ENCODE results near the gene PLCB1.
"Not testable (repeated sequence)": the region's sequence is repeated elsewhere in the genome, so short reads cannot be mapped to it uniquely, and the experiment has no call there.

Gene PLCB1

DNA sequence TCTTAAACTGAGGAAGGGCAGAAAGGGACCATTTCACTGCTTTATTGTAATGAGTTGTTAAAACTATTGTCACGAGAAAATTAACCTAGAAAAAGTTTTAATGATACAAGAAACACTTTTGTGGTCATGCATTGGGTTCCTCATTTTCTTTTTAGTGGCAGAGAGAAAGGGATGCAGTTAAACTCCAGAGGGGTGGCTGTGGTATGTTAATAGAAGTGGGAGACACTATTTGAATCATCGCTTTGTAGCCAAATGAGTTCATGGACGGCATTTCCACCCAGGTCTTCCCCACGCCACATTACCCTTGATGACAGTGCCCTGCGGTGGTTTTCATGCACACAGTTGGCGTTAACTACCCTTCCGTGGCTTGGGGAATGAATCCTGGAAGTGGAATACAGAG is 235.6 kb downstream of the PLCB1 start:
- no peak for DNase-seq (ENCODE audit: low read depth, low spot score)

DNA sequence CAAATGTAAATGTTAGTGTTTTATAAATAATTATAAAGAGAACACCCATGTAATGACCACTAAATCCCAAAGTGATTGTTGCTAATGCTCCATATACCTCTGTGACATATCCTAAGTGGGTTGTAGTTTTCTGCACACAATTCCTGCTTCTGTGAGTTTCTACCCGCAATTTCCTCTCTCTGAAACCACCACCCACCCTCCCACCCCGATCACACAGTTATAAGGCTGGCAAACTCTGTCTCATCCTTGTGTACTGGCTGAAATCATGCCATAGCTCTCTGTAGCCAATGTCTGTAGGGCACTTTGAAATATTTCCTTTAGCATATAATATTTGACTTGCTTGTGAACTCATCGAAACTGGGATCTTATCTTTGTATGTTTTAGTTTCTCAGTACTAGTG is 236.6 kb downstream of the PLCB1 start:
- DNase-seq (ENCODE audit: low read depth, low spot score), result no peak

DNA sequence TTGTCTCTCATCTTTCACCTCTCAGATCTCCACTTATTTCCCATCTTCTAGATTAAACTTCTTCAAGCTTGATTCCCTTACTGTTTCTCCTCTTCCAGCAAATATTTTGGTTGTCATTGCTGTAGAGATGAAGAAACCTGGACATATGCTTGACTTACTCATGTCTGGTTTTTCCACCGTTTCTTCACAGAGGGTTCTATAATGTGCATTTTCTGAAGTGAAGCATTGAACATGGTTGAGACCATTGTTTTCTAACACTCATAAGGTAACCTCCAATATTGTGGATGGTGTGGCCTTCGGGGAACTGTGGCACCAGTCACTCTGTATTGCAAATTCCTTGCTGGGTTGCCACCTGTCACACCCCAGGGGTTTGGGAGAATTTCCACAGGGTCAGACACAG is 237.2 kb downstream of the PLCB1 start:
- DNase-seq (ENCODE audit: low read depth, low spot score), result no peak

DNA sequence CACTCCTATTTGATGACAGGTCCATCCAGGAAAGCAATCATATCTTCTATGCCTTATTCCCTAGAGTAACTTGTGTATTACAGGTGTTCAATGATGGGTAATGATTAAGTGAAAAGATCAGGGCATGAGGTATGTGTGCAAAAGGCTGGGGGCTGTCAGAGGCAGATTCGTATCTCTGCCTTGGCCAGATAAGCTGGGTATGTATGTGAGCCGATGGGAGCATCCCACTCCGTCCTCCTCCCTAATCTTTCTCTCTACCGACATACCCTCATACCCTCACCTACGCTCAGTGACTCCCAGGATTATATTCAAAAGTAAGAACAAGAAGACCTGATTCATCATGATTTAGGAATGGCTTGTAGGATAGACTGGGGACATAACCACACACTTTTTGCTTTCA is 238.7 kb downstream of the PLCB1 start:
- no peak for DNase-seq (ENCODE audit: low read depth, low spot score)

DNA sequence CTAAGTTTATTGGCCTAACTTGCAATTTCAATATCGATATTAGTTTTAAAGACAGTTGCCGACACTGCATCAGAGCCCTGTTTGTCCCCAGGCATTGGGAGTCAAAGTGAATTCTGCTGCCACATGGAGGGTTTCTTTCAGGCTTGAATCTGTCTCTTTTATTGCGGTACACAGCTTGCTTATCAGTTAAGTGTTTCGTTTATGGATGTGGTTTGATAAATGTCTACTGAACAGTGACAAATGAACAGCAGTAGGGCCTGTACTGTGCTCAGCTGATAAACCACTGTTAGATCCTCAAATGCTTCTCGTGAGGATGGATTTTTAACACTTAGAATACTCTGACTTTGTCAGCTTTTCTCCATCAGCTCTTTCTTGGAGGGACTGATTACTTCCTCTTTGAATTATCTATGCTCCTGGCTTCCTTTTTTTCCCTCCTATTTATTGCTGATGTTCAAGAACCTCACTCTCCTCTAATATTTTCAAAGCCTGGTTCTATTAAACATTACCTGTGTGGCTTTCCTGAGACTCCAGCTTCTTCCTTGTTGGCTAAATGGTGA is 240.8 kb downstream of the PLCB1 start:
- no peak for DNase-seq (ENCODE audit: low read depth, low spot score)

DNA sequence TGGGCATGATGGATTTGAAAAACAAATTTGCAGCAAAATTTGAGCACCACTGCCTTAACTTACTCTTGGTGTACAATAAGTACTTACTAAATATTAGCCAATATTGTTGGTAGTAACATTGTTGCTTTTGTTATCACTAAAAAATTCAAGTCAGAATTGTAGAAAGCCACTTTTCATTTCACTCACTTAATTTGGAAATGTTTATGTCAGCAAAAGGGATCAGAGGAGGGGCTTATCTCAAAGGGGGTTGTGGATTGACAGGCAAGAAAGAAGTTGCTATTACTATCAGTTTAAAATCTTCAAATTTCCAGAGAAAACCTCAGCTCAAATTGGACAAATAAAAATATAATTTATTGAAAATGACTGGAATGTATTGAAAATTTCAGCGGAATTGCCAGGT is 241.5 kb downstream of the PLCB1 start:
- no peak for DNase-seq (ENCODE audit: low read depth, low spot score)

DNA sequence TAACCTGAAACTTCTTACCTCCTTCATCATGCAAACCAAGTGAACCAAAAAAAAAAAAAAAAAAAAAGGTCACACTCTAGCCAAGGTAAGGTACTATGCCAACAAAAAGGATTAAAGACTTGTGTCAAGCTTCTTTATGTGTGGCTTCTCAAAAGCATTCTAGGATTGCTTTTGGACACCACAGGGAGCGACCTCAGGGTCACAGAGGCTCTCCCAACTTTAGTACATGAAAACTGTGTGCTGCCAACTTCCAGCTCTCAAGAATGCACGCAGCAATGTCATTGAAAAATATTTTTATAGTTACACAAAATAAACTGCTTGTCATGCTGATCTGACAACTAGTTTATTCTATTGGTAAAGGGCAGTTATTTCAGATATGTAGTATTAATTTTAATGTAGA is 243.8 kb downstream of the PLCB1 start:
- DNase-seq (ENCODE audit: low read depth, low spot score), result no peak

DNA sequence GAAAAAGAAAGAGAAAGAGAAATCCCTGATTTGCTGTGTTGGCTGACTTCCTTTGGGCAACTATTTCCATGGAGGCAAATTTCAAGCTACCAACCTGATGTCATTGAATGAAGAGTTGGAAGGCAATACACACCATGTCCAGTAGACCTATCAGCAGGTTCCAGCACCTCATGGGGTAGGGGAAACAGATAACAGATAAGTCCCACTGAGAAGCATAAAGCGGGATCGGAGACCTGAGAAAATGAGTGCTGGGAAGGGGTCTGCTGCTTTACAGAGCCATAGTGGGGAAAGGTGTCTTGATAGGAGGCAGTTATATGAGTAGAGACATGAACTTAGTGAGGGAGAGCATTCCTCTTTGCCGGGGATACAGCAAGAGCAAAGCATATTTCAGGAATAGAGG is 244.9 kb downstream of the PLCB1 start:
- DNase-seq (ENCODE audit: low read depth, low spot score), result no peak

DNA sequence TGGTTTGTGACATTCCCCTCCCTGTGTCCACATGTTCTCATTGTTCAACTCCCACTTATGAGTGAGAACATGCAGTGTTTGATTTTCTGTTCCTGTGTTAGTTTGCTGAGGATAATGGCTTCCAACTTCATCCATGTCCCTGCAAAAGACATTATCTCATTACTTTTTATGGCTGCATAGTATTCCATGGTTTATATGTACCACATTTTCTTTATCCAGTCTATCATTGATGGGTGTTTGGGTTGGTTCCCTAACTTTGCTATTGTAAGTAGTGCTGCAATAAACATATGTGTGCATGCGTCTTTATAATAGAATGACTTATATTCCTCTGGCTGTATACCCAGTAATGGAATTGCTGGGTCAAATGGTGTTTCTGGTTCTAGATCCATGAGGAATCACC is 247.1 kb downstream of the PLCB1 start:
- DNase-seq (ENCODE audit: low read depth, low spot score), result not testable (repeated sequence)

DNA sequence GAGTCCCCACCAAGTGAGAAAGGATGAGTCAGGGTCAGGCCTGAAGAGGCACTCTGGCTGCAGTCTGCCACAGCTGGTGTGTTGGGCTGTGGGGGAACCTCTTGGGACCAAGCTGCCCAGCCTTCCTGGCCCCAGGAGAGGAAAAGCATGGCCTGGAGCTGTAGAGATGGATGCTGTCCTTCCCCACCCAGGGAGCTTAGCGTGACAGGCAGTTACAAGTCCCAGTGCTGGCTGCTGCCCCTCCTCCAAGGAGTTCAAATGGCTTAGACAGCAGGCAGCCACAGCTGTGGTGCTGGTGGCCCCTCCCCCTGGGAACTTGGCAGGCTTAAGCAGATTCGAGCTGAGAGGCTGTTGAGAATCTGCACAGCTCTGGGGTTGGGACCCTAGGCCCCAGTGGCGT is 253.2 kb downstream of the PLCB1 start:
- DNase-seq (ENCODE audit: low read depth, low spot score), result no peak

DNA sequence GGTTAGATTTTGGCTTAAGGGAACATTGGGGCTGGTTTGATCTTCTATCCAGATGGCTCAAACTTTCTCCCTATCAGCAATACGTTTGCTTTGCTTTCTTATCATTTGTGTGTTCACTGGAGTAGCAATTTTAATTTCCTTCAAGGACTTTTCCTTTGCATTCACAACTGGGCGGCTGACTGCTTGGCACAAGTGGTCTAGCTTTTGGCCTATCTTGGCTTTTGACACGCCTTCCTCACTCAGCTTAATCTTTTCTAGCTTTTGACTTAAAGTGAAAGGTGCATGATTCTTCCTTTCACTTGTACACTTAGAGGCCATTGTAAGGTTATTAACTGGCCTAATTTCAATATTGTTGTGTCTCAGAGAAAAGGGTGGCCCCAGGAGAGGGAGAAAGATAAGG is 254.9 kb downstream of the PLCB1 start:
- no peak for DNase-seq (ENCODE audit: low read depth, low spot score)

DNA sequence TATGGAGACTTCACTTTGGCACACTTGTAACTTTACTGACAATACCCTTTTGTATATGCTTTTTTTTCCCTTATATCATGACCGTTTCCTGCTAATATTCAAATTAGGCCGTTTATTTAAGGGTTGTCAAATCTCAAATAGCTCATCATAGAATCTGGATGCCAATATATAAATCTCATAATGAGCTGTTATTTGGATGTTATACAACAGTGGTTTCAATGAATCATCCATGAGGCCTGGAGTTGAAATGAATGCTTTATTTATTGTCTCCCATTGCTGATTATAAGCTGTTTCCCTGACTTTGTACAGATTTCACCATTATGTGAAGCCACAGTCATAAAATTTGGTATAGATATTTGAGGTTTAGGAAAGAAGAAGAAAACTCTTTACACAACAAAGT is 256.1 kb downstream of the PLCB1 start:
- DNase-seq (ENCODE audit: low read depth, low spot score), result no peak

DNA sequence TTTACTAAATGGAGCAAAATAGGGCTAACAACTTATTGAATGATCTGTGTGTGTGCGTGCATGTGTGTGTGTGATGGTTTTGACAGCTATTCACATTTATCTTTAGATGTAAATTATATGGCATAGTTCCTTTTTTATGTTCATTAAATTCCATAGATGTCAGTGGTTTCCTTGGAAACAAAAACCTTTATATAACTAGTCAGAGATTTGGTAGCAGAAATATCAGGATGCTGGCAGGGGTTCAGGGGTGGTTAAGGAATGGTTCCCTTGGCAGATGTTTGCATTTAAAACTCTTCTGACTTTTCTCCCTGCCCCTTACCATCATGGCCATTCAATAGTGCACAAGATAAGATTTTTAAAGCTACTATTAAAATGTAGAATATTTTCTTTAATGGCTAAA is 256.6 kb downstream of the PLCB1 start:
- no peak for DNase-seq (ENCODE audit: low read depth, low spot score)

DNA sequence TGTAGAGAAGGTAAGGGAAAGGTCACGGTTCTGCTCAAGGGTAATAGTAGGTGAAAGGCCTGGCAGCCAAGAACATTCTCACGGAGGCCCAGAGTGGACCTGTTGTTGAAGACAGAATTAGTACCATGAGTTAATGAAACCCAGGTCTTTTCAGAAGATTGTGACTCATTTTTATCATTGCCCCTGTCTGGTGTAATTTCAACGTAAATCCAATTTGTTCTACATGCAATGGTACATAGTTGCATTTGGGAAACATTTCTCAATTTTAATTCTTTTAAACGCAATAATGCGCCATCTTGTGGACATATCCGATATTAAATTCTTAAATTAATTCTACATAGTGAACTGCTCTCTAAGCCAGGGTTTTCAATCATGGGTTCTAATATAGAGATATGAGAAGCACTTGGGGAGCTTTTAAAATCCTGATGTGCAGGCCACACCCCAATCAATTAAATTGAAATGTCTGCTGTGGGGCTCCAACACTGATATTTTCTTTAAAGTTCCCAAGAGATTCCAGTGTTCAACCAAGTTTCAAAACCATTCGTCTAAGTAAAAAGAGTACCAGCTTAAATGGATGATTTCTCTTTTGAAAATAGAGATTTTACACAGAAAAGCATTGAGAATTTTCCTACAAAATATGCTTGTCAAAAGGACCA is 257.4 kb downstream of the PLCB1 start:
- no peak for DNase-seq (ENCODE audit: low read depth, low spot score)

DNA sequence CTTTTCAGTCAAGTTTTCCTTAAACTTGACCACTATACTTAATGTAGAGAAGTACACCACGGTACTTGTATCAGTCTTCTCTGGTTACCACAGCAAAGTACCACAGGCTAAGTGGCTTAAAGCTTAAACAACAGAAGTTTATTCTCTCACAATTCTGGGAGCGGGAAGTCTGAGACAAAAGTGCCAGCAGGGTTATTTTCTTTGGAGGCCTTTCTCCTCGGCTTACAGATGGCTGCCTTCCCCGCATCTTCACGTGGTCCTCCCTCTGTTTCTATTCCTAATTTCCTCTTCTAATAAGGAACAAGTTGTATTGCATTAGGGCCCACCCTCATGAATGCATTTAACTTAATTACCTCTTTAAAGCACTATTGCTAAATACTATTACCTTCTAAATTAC is 258.0 kb downstream of the PLCB1 start:
- DNase-seq (ENCODE audit: low read depth, low spot score), result no peak

DNA sequence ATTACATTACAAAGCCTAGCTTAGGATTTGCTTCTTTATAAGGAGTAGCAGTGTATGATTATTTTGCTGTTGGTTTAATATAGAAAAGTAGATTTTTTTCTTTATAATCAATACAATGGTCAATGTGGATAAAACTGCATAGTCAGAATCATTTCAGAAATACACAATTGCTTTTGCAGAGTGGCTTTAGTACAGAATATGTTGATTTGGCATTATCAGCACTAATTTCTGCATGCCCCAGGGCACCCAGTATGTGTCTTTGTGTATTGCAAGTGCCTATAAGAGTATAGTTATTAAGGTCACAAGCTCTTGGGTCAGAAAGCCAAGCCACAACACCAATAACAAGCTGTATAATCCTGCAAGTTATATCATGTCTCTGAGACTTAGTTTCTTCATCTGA is 258.4 kb downstream of the PLCB1 start:
- no peak for DNase-seq (ENCODE audit: low read depth, low spot score)

DNA sequence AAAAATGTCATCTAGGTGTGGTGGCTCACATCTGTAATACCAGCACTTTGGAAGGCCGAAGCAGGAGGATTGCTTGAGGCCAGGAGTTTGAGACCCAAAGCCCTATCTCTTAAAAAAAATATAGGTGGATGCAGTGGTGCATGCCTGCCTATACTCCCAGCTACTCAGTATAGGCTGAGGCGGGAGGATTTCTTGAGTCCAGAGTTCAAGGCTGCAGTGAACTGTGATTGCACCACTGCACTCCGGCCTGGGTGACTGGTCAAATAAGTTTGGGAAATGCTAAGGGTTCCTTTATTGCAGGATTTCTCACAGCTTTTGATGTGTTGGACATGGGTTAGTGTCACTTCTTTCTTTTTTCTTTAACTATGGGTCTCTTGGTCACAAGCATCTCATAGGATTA is 261.3 kb downstream of the PLCB1 start:
- DNase-seq (ENCODE audit: low read depth, low spot score), result no peak

DNA sequence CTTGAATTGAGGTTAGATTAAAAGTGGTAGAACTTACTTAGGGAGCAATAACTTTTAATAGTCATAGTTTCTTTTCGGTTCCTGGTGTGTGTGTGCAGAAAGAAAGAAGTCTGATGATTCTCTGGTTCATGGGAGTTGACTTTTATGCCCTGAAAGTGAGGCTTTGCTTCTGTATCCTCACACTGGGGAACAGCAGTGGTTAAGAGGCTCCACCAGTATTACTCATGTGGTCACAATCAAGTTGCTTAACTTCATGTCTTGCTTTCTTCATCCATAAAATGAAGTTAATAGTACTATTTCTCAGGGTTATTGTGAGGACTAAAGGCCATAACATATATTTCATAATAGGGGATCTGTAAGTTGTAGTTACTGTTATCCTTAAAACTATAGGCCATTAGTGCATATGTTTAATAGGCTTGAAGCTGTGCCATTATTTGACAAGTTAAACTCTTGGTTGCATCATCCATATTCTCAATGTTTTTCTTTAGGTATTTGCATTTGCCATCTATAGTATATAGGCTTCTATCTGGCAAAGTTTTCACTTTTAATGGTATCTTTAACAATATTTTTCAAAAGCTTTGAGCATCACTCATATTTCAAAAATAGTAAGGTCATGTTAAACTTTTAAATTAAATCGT is 262.4 kb downstream of the PLCB1 start:
- no peak for DNase-seq (ENCODE audit: low read depth, low spot score)

DNA sequence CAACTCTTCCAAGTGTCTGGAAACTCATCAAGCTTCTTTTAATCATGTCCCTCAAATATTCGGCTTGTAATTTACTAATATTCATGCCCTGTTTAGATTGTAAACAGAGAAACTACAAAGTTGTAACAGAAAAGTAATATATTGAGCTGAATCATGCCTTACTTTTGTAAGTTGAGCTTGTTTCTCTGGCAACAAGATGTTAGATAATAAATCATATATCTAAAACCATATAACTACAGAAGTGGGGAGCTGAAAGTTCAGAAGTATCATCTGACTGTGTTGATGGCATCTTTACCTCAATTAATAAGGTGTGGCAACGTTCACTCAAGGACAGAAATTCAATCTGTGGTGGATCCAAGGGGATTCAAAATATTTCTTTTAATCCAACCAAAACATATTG is 263.9 kb downstream of the PLCB1 start:
- DNase-seq (ENCODE audit: low read depth, low spot score), result no peak

DNA sequence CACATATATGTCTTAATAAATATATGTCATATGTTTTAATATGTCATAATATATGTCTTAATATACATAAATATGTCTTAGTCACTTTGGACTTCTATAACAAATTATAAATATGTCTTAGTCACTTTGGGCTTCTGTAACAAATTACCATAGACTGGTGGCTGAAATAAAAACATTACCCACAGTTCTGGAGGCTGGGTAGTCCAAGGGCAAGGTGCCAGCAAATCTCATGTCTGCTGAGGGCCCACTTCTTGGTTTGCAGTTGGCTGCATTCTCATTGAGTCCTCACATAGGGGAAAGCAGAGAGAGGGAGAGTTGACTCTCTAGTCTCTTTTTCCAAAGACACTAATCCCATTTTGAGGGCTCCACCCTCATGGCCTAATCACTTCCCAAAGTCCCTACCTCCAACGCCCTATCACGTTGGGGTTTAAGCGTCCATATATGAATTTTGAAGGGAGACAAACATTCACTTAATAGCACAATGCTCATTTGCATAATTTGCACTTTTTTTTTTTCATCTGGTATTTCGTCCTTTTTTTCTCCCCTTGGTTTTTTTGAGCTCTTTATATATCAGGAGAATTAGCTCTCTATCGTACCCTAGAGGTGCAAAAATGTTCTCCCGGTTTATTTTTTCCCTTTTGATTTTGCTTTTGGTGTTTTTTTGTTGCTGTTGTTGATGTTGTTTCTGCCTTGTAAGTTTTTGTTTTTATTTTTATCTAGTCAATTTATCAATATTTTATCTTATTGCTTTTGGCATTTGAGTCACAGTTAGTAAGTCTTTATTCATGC is 266.4 kb downstream of the PLCB1 start:
- no peak for DNase-seq (ENCODE audit: low read depth, low spot score)

DNA sequence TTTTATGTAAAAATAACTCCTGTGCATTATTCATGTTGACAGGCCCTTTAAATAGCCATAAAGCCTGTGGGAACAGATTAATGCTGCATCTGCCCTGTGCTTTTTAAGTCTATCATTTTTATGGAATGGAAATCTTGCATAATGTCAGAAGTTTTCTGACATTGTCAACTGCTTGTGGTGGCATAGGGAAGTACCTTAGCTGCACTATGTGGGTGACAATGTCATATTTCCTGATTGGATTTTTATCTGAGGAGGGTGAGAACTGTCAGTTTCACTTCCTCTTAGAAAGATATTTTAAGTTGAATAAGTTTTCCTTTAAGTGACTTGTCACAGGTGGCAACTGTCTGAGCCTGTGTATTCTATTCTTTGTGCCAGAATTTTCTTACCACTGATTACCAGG is 267.9 kb downstream of the PLCB1 start:
- no peak for DNase-seq (ENCODE audit: low read depth, low spot score)

DNA sequence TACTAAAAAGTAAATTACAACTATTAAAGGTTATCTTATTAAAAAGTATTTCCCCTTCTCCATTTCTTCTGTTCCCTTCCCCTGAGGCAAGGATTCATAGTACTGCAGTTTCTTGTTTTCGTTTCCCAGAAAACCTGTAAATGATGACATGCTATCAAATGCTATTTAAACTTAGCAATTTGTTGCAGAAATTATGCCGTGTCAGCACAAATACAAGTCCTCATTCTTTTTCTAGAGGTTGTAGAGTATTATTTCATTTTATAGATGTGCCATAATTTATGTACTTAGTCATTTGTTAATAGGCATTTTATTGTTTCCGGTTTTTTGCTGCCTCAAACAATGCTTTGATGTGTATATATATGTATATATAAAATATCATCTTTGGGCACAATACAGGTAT is 268.4 kb downstream of the PLCB1 start:
- DNase-seq (ENCODE audit: low read depth, low spot score), result no peak

DNA sequence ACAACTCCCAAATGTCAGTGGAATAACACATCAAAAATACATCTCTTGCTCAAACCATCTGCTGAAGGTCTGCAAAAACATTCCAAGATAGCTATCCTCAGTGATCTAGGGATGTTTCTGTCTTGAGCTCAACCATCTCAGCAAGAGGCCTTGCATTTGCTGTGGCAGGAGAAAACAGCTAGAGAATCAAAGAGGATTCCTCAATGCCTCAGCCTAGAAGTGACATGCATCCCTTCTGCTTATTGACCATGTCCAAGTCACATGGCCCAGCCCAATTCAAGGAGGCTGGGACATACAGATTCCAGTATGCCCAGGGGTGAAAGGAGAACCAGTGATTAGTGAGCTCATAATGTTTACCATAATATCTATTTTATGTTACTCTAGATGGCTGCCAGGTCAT is 269.5 kb downstream of the PLCB1 start:
- no peak for DNase-seq (ENCODE audit: low read depth, low spot score)

Data from iPS DF 19.7 (cell line).